Measurements from ENCODE around the gene SORD. TPM values are rescaled to one million over a fixed set of nuclear protein-coding genes. Genes with fewer than 3 reads are reported as not detected.
"Not testable (repeated sequence)": the region's sequence is repeated elsewhere in the genome, so short reads cannot be mapped to it uniquely, and the experiment has no call there.

The SORD gene
- total and polyA plus RNA-seq, 7 donors = 2.7 to 8.9 (median 5.2) TPM

GRCh38 chr15:45099549-45100165, 76.7 kb downstream of the SORD start:
- DNase-seq (no peak), ATAC-seq (no peak)
- H3K27ac ChIP-seq = no peak overlapping the region
- no peak for TF ChIP-seq CTCF (IDR thresholded peaks at IDR 0.05)
- peaks cover 0 to 1% (median 0%) of the 10 kb centered on the region in 3 donors for H3K27me3 ChIP-seq (ENCODE audit: insufficient read depth in 3 of 3, low read length in 2 of 3)
- H3K36me3 ChIP-seq (ENCODE audit: insufficient read depth in 1 of 2, low read depth in 1 of 2) = no peaks in the 10 kb centered on the region
- intact Hi-C loops (cut with DNase I) = no loop called here
- no peaks in the 10 kb centered on the region for H3K4me1 ChIP-seq
- no peak overlapping the region for H3K4me3 ChIP-seq
- 83 to 88% (median 84%) methylated on average over 23 of the region's 23 CpGs for WGBS, 3 donors
- no peaks in the 10 kb centered on the region for H3K9me3 ChIP-seq

- no peak for DNase-seq
- H3K27ac ChIP-seq = no peak overlapping the region
Measured at GRCh38 chr15:45100884-45101625, 78.1 kb downstream of the SORD start.

GRCh38 chr15:45101749-45102148, 78.8 kb downstream of the SORD start:
- no peaks in the 10 kb centered on the region for H3K4me1 ChIP-seq
- DNase-seq (no peak), ATAC-seq (no peak)
- 86 to 87% (median 87%) methylated on average over 12 of the region's 12 CpGs for WGBS, 3 donors
- H3K36me3 ChIP-seq (ENCODE audit: insufficient read depth in 1 of 2, low read depth in 1 of 2) = no peaks in the 10 kb centered on the region
- peaks cover 0 to 1% (median 0%) of the 10 kb centered on the region in 3 donors for H3K27me3 ChIP-seq (ENCODE audit: insufficient read depth in 3 of 3, low read length in 2 of 3)
- intact Hi-C loops (cut with DNase I) = no loop called here
- H3K9me3 ChIP-seq = no peaks in the 10 kb centered on the region
- no peak overlapping the region for H3K27ac ChIP-seq
- TF ChIP-seq CTCF (IDR thresholded peaks at IDR 0.05) = no peak
- no peak overlapping the region for H3K4me3 ChIP-seq

More at GRCh38 chr15:45100884-45101625, 78.1 kb downstream of the SORD start:
- Histone ChIP-seq H3K27me3 (ENCODE audit: insufficient read depth in 3 of 3, low read length in 2 of 3) (peaks cover 0 to 1% (median 0%) of the 10 kb centered on the region in 3 donors), H3K4me3 (no peak overlapping the region), H3K36me3 (ENCODE audit: insufficient read depth in 1 of 2, low read depth in 1 of 2) (no peaks in the 10 kb centered on the region), H3K9me3 (no peaks in the 10 kb centered on the region), H3K4me1 (no peaks in the 10 kb centered on the region)
- WGBS, 3 donors = 51 to 57% (median 52%) methylated on average over 7 of the region's 7 CpGs
- intact Hi-C loops (cut with DNase I) = no loop called here
- TF ChIP-seq CTCF (IDR thresholded peaks at IDR 0.05) = no peak
- no peak for ATAC-seq

GRCh38 chr15:45102226-45102625, 79.2 kb downstream of the SORD start:
- ATAC-seq = no peak
- H3K27me3 ChIP-seq (ENCODE audit: insufficient read depth in 3 of 3, low read length in 2 of 3) = peaks cover 0 to 1% (median 0%) of the 10 kb centered on the region in 3 donors
- TF ChIP-seq CTCF (IDR thresholded peaks at IDR 0.05) = no peak
- WGBS, 3 donors = 86 to 92% (median 88%) methylated on average over 6 of the region's 6 CpGs
- no peak overlapping the region for H3K4me3 ChIP-seq
- no peak overlapping the region for H3K27ac ChIP-seq
- H3K4me1 ChIP-seq = no peaks in the 10 kb centered on the region
- intact Hi-C loops (cut with DNase I) = no loop called here
- H3K9me3 ChIP-seq = no peaks in the 10 kb centered on the region
- no peak for DNase-seq
- no peaks in the 10 kb centered on the region for H3K36me3 ChIP-seq (ENCODE audit: insufficient read depth in 1 of 2, low read depth in 1 of 2)

- H3K36me3 ChIP-seq (ENCODE audit: insufficient read depth in 1 of 2, low read depth in 1 of 2); intact Hi-C loops (cut with DNase I); ATAC-seq: not testable (repeated sequence)
Measured at GRCh38 chr15:45104170-45104569, 81.2 kb downstream of the SORD start.

More at GRCh38 chr15:45104170-45104569, 81.2 kb downstream of the SORD start:
- 73 to 84% (median 83%) methylated on average over 7 to 9 of the region's 9 CpGs for WGBS, 3 donors
- not testable (repeated sequence) for H3K4me1 ChIP-seq, DNase-seq, H3K9me3 ChIP-seq, H3K27ac ChIP-seq, H3K4me3 ChIP-seq
- peaks cover 0 to 14% (median 6%) of the 10 kb centered on the region in 3 donors for H3K27me3 ChIP-seq (ENCODE audit: insufficient read depth in 3 of 3, low read length in 2 of 3)

Measured in psoas muscle (tissue), 8 donors.